GM23248 (cell line): ENCODE results near the gene SESTD1.

Experiments used
- EZH2 ChIP-seq: fragments of 200-600 bp; sonication (generic); IDR thresholded peaks from 2 replicates; pipeline ENCODE4 v1.6.1; 2018; ENCODE audit warnings: antibody characterized with exemption, mild to moderate bottlenecking; ENCODE audit not compliant: insufficient read depth, poor library complexity, severe bottlenecking
- EZH2phosphoT487 ChIP-seq: fragments of 200-600 bp; sonication (generic); IDR thresholded peaks from 2 replicates; pipeline ENCODE4 v1.6.1; 2018; ENCODE audit warnings: antibody characterized with exemption, moderate library complexity, mild to moderate bottlenecking, low read depth; ENCODE audit not compliant: insufficient read depth

- TF ChIP-seq EZH2 (no peak), EZH2phosphoT487 (no peak)
Observed at GRCh38 chr2:179211355-179211754, 53.3 kb downstream of the SESTD1 start.
